HG03439 (cell line): Measurements from ENCODE around the gene P4HA2.
"Not testable (repeated sequence)": the region's sequence is repeated elsewhere in the genome, so short reads cannot be mapped to it uniquely, and the experiment has no call there.

Source experiments
- ATAC-seq: cut with Tn5 transposase; IDR thresholded peaks from one replicate; pipeline ENCODE4 v1.9.1; 2021; ENCODE audit warnings: mild to moderate bottlenecking, moderate library complexity; ENCODE audit not compliant: unreplicated experiment

The P4HA2 gene

GRCh38 chr5:132150565-132150964 lies 77.1 kb downstream of the P4HA2 start:
- no peak for ATAC-seq

- no peak for ATAC-seq
Measured at GRCh38 chr5:132147663-132148062, 80.0 kb downstream of the P4HA2 start.

- ATAC-seq, result not testable (repeated sequence)
Measured at GRCh38 chr5:132145326-132145725, 82.3 kb downstream of the P4HA2 start.

GRCh38 chr5:132143148-132143547 lies 84.5 kb downstream of the P4HA2 start:
- no peak for ATAC-seq

DNA sequence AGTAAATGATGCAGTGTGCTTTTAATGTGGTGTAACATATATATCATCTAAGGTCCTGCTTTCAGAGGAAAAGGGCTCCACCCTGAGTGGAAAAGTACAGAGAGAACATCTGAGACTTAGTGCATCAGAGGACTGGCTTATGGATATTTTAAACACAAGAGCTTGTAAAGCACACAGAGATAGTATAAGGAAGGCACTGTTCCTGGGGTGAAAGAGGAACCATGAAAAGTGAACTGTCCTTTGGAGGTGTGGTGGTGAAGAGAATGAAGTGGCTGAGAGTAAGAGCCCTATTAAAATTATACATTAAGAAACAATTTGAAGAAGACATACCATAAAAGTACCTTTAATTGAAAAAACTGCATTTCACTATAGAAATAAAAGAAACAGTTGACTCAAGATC lies 85.2 kb downstream of the P4HA2 start:
- no peak for ATAC-seq
